Measurements from ENCODE around the gene TEF.

GRCh38 chr22:41347066-41347859 is 34.5 kb upstream of the TEF start:
- no peak for TF ChIP-seq RARB (CRISPR knock-in tag; IDR thresholded peaks at IDR 0.05)
- no peak for TF ChIP-seq PPARA (CRISPR knock-in tag; IDR thresholded peaks at IDR 0.05; ENCODE audit: borderline replicate concordance)
- no peak for TF ChIP-seq ZFP3 (CRISPR knock-in tag; IDR thresholded peaks at IDR 0.05)
- TF ChIP-seq, protein P1, sequence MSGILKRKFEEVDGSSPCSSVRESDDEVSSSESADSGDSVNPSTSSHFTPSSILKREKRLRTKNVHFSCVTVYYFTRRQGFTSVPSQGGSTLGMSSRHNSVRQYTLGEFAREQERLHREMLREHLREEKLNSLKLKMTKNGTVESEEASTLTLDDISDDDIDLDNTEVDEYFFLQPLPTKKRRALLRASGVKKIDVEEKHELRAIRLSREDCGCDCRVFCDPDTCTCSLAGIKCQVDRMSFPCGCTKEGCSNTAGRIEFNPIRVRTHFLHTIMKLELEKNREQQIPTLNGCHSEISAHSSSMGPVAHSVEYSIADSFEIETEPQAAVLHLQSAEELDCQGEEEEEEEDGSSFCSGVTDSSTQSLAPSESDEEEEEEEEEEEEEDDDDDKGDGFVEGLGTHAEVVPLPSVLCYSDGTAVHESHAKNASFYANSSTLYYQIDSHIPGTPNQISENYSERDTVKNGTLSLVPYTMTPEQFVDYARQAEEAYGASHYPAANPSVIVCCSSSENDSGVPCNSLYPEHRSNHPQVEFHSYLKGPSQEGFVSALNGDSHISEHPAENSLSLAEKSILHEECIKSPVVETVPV (CRISPR knock-in tag; IDR thresholded peaks at IDR 0.05): no peak

Measured in SK-N-SH treated with all-trans-retinoic acid at 6 μM for 48 hours (cell line).